OCI-LY1 (cell line): Measurements from ENCODE around the gene SHC3.

Source experiments
- H2AFZ ChIP-seq: fragments of 200-600 bp; sonication (generic), shearing (Covaris generic); 2 replicates; pipeline ENCODE4 v1.6.0; 2014; ENCODE audit warnings: antibody characterized with exemption, mild to moderate bottlenecking, low read length
- H3F3A ChIP-seq: fragments of 200-600 bp; sonication (generic), shearing (Covaris generic); 2 replicates; pipeline ENCODE4 v1.6.0; 2014; ENCODE audit warnings: mild to moderate bottlenecking, antibody characterized with exemption, low read length, moderate library complexity; ENCODE audit not compliant: insufficient read depth
- H3K27ac ChIP-seq: fragments of 200-600 bp; sonication (generic); 2 replicates; pipeline ENCODE4 v1.5.1; 2014; ENCODE audit warnings: low read length, mixed run types, mild to moderate bottlenecking, low read depth; ENCODE audit not compliant: poor library complexity, severe bottlenecking
- H3K27me3 ChIP-seq: fragments of 200-600 bp; sonication (generic); 2 replicates; pipeline ENCODE4 v1.6.0; 2014; ENCODE audit warnings: antibody characterized with exemption, mild to moderate bottlenecking, low read length, moderate library complexity; ENCODE audit not compliant: insufficient read depth
- H3K36me3 ChIP-seq: fragments of 200-600 bp; sonication (generic); 2 replicates; pipeline ENCODE4 v1.6.1; 2014; ENCODE audit warnings: mild to moderate bottlenecking, antibody characterized with exemption, low read length, moderate library complexity, mixed read lengths; ENCODE audit not compliant: insufficient read depth
- H3K4me1 ChIP-seq: fragments of 200-600 bp; sonication (generic); 2 replicates; pipeline ENCODE4 v1.5.1; 2014; ENCODE audit warnings: mild to moderate bottlenecking, low read length, moderate library complexity; ENCODE audit not compliant: insufficient read depth, severe bottlenecking
- H3K4me2 ChIP-seq: fragments of 200-600 bp; sonication (generic), shearing (Covaris generic); 2 replicates; pipeline ENCODE4 v1.6.1; 2014; ENCODE audit warnings: low read length
- H3K4me3 ChIP-seq: fragments of 200-600 bp; sonication (generic); 2 replicates; pipeline ENCODE4 v1.5.1; 2014; ENCODE audit warnings: low read length, low read depth, mild to moderate bottlenecking, mixed read lengths; ENCODE audit not compliant: poor library complexity, severe bottlenecking
- H3K79me2 ChIP-seq: fragments of 200-600 bp; shearing (Covaris generic); 2 replicates; pipeline ENCODE4 v1.6.1; 2016; ENCODE audit warnings: mixed run types, low read length, mixed read lengths; ENCODE audit not compliant: insufficient read depth
- H3K9ac ChIP-seq: fragments of 200-600 bp; sonication (generic), shearing (Covaris generic); 2 replicates; pipeline ENCODE4 v1.6.1; 2014; ENCODE audit warnings: mild to moderate bottlenecking, low read length, mixed read lengths
- H3K9me2 ChIP-seq: fragments of 200-600 bp; sonication (generic), shearing (Covaris generic); 2 replicates; pipeline ENCODE4 v1.6.1; 2014; ENCODE audit warnings: low read depth, mild to moderate bottlenecking, low read length, mixed read lengths
- H3K9me3 ChIP-seq: fragments of 200-600 bp; shearing (Covaris generic); 2 replicates; pipeline ENCODE4 v1.6.1; 2014; ENCODE audit warnings: low read length, mixed read lengths
- H4K20me1 ChIP-seq: fragments of 200-600 bp; sonication (generic), shearing (Covaris generic); 2 replicates; pipeline ENCODE4 v1.6.0; 2016; ENCODE audit warnings: mild to moderate bottlenecking, low read length; ENCODE audit not compliant: insufficient read depth
- EZH2 ChIP-seq: fragments of 200-600 bp; sonication (generic), shearing (Covaris generic); IDR thresholded peaks from 2 replicates; pipeline ENCODE4 v1.8.0; 2017; ENCODE audit warnings: borderline replicate concordance, mixed run types, mild to moderate bottlenecking, antibody characterized with exemption, low read length, moderate library complexity, mixed read lengths
- TF ChIP-seq, protein P1 (sequence below): fragments of 200-600 bp; sonication (generic), shearing (Covaris generic); IDR thresholded peaks from 2 replicates; pipeline ENCODE4 v1.5.1; 2017; ENCODE audit warnings: mild to moderate bottlenecking, antibody characterized with exemption, low read length, moderate library complexity, mixed read lengths

Gene SHC3

DNA sequence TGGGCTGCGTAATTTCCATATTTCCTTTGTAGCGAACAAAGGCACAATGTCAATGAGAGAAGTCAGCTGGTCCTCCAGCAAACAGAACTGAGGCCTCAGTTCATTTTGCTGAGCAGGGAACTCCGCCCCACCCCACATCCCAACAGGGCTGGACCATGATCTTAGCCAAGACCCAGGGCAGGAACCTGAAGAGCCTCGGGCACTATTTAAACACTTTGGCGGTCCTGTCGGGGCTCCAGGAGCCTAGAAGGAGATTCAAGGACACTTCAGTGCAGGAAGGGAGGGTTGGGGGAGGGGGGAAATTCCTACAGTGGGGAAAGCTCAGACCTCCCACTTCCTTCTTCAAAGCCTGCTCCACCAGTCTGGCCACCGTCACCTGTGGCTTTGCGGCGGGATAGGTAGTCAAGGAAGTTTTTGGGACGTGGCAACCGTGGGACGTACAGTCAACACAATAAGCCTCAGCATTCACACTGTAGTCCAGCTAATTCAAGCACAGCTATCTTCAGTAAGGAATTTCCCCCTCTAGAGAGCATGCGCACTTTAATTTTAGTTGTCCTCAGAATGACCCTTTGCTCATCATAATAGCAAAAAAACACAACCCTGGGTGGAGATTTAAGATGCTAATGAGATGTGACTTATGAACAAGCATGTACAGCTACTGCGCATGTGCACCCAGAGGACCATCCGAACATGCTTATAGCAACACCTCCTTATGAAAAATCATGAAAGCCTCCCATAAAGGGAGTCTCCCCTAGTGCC is 156.4 kb downstream of the SHC3 start:
- no peak for TF ChIP-seq EZH2
- TF ChIP-seq, protein P1, sequence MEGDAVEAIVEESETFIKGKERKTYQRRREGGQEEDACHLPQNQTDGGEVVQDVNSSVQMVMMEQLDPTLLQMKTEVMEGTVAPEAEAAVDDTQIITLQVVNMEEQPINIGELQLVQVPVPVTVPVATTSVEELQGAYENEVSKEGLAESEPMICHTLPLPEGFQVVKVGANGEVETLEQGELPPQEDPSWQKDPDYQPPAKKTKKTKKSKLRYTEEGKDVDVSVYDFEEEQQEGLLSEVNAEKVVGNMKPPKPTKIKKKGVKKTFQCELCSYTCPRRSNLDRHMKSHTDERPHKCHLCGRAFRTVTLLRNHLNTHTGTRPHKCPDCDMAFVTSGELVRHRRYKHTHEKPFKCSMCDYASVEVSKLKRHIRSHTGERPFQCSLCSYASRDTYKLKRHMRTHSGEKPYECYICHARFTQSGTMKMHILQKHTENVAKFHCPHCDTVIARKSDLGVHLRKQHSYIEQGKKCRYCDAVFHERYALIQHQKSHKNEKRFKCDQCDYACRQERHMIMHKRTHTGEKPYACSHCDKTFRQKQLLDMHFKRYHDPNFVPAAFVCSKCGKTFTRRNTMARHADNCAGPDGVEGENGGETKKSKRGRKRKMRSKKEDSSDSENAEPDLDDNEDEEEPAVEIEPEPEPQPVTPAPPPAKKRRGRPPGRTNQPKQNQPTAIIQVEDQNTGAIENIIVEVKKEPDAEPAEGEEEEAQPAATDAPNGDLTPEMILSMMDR, result no peak
- Histone ChIP-seq H3K9me3 (no peaks in the 10 kb centered on the region), H2AFZ (no peak overlapping the region), H4K20me1 (no peaks in the 10 kb centered on the region), H3K27me3 (no peaks in the 10 kb centered on the region), H3F3A (no peaks in the 10 kb centered on the region), H3K36me3 (no peaks in the 10 kb centered on the region), H3K79me2 (no peaks in the 10 kb centered on the region), H3K4me2 (no peak overlapping the region), H3K9me2 (no peaks in the 10 kb centered on the region), H3K27ac (no peak overlapping the region), H3K4me1 (no peaks in the 10 kb centered on the region), H3K9ac (no peak overlapping the region), H3K4me3 (no peak overlapping the region)

DNA sequence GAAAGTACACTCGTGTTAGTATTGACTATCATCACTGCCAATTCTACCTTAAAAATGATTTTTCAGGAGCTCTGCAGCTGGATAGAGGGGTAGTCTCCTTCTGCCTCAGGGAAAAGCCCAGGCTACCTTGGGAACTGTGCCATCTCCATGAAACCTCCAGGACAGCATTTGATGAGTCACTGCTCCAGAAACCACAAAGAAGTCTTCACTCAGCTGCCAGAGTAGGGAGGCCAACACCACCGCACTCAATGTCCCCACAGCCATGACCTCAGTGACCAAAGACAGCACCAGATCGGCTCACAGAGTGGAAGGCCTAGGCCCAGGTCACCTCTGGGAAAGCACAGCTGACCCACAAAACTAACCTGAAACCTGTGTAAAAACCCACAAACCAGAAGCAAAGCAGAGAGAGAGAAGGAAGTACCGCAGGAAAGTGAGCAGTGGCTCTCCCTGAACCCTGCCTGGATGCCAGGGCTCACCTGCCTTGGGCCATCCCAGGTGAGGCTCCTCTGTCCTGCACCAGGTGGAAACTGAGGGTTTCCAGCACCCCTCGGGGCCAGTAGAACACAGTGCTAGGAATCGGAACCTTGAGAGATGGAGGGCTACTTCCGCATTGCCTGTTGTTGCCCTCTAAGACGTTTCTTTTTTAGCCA is 157.3 kb downstream of the SHC3 start:
- Histone ChIP-seq H2AFZ (no peak overlapping the region), H3K4me2 (no peak overlapping the region)

GRCh38 chr9:89020754-89021153 is 157.9 kb downstream of the SHC3 start:
- no peaks in the 10 kb centered on the region for H3K4me1 ChIP-seq
- H3K4me3 ChIP-seq, result no peak overlapping the region
- no peak overlapping the region for H3K27ac ChIP-seq
- H3F3A ChIP-seq, result no peaks in the 10 kb centered on the region
- H3K4me2 ChIP-seq, result no peak overlapping the region
- H3K27me3 ChIP-seq, result no peaks in the 10 kb centered on the region
- H2AFZ ChIP-seq, result no peak overlapping the region
- H3K36me3 ChIP-seq, result no peaks in the 10 kb centered on the region
- no peaks in the 10 kb centered on the region for H4K20me1 ChIP-seq
- no peaks in the 10 kb centered on the region for H3K9me3 ChIP-seq
- H3K9me2 ChIP-seq, result no peaks in the 10 kb centered on the region
- H3K79me2 ChIP-seq, result no peaks in the 10 kb centered on the region
- no peak for TF ChIP-seq EZH2
- TF ChIP-seq, protein P1, result no peak
- H3K9ac ChIP-seq, result no peak overlapping the region

More for the DNA sequence above, 157.3 kb downstream of the SHC3 start:
- no peaks in the 10 kb centered on the region for H3K4me1 ChIP-seq
- H3K9ac ChIP-seq, result no peak overlapping the region
- H4K20me1 ChIP-seq, result no peaks in the 10 kb centered on the region
- no peak overlapping the region for H3K4me3 ChIP-seq
- no peak for TF ChIP-seq EZH2
- TF ChIP-seq, protein P1, result no peak
- no peaks in the 10 kb centered on the region for H3K9me2 ChIP-seq
- no peaks in the 10 kb centered on the region for H3K9me3 ChIP-seq
- H3K79me2 ChIP-seq, result no peaks in the 10 kb centered on the region
- H3K27ac ChIP-seq, result no peak overlapping the region
- no peaks in the 10 kb centered on the region for H3K36me3 ChIP-seq
- no peaks in the 10 kb centered on the region for H3F3A ChIP-seq
- no peaks in the 10 kb centered on the region for H3K27me3 ChIP-seq
